HCT116 (cell line): Measurements from ENCODE around the gene BAHCC1. TPM values are rescaled to one million over a fixed set of nuclear protein-coding genes. Genes with fewer than 3 reads are reported as not detected.

Experiments
- ATAC-seq: fragments of 200-7000 bp; cut with Tn5 transposase; 2 replicates; pipeline ENCODE4 v1.9.1; 2020; ENCODE audit warnings: mild to moderate bottlenecking, moderate library complexity
- BruUV-seq: library from RNA; stranded (reverse); fragments of 400-500 nt; replicated peaks from 2 replicates; lab custom pipeline; 2021; lab: Mats Ljungman, UMichigan
- CTCF ChIA-PET: fragments of 300-600 bp; sonication (Branson Sonifier 250); formaldehyde crosslinking; loops from one replicate; lab custom pipeline; 2021; ENCODE audit warnings: antibody characterized with exemption; lab: Charles Lee
- POLR2A ChIA-PET: fragments of 300-600, 350-600 bp; sonication (Branson Sonifier 250); formaldehyde crosslinking; loops from one replicate; lab custom pipeline; 2021; ENCODE audit warnings: antibody characterized with exemption; lab: Charles Lee
- RAD21 ChIA-PET, 2 experiments: fragments of 300-600 bp; sonication (Branson Sonifier 250); formaldehyde crosslinking; loops; one replicate each; lab custom pipeline; 2023; ENCODE audit warnings: low total read pairs in 2 of 2; ENCODE audit not compliant: uncharacterized antibody in 2 of 2, unreplicated experiment in 2 of 2, low non-redundant PET in 1 of 2; lab: Charles Lee
- DNase-seq: peaks from one replicate; pipeline ENCODE4 v3.0.0-alpha.2; 2010; ENCODE audit warnings: low read depth, low spot score
- H2AFZ ChIP-seq: fragments of 200-600 bp; shearing (Covaris generic), sonication (generic); 2 replicates; pipeline ENCODE4 v1.6.1; 2017; ENCODE audit warnings: low read depth, mixed run types, mixed read lengths, antibody characterized with exemption, low read length; ENCODE audit not compliant: poor library complexity, severe bottlenecking
- H3K27ac ChIP-seq: 2 replicates; pipeline ENCODE4 v1.5.1; 2012; ENCODE audit warnings: low read depth, low read length
- H3K27me3 ChIP-seq: fragments of 200-600 bp; sonication (generic); 2 replicates; pipeline ENCODE4 v1.6.1; 2016; ENCODE audit warnings: mixed run types, low read length, mixed read lengths; ENCODE audit not compliant: insufficient read depth
- H3K36me3 ChIP-seq, 2 experiments: fragments of 200-500 bp in 1 of 2; fragments of 200-600 bp in 1 of 2; sonication (Bioruptor generic) in 1 of 2; sonication (generic) in 1 of 2; 2 replicates each; pipeline versions ENCODE4 v1.5.1 to v1.6.1; 2014 to 2016; ENCODE audit warnings: low read length in 2 of 2, inconsistent platforms in 1 of 2, mixed read lengths in 1 of 2, mixed run types in 1 of 2; ENCODE audit not compliant: insufficient read depth in 2 of 2, control insufficient read depth in 1 of 2
- H3K4me1 ChIP-seq, 2 experiments: fragments of 200-600 bp in 1 of 2; sonication (generic) in 1 of 2; 2 replicates each; pipeline versions ENCODE4 v1.5.1 to v1.6.1; 2012 to 2017; ENCODE audit warnings: low read length in 2 of 2, inconsistent platforms in 1 of 2, mild to moderate bottlenecking in 1 of 2, mixed read lengths in 1 of 2, mixed run types in 1 of 2, moderate library complexity in 1 of 2; ENCODE audit not compliant: insufficient read depth in 2 of 2, control insufficient read depth in 1 of 2
- H3K4me2 ChIP-seq: fragments of 200-600 bp; sonication (generic); 2 replicates; pipeline ENCODE4 v1.6.1; 2017; ENCODE audit warnings: mixed run types, low read length, mixed read lengths
- H3K4me3 ChIP-seq, 2 experiments: fragments of 200-600 bp in 1 of 2; sonication (generic) in 1 of 2; replicated peaks in 1 of 2; 2 replicates each; pipeline ENCODE4 v1.5.1; 2011 to 2016; ENCODE audit warnings: low read length in 2 of 2, control low read depth in 1 of 2, low read depth in 1 of 2, mild to moderate bottlenecking in 1 of 2, mixed read lengths in 1 of 2, mixed run types in 1 of 2
- H3K79me2 ChIP-seq: fragments of 200-600 bp; sonication (generic); 2 replicates; pipeline ENCODE4 v1.6.1; 2017; ENCODE audit warnings: mild to moderate bottlenecking, mixed run types, low read length, moderate library complexity, mixed read lengths; ENCODE audit not compliant: insufficient read depth
- H3K9ac ChIP-seq: fragments of 200-600 bp; sonication (generic); 2 replicates; pipeline ENCODE4 v1.6.1; 2016; ENCODE audit warnings: low read length, mixed read lengths
- H3K9me2 ChIP-seq: fragments of 200-600 bp; sonication (generic), shearing (Covaris generic); 2 replicates; pipeline ENCODE4 v1.6.1; 2017; ENCODE audit warnings: mixed run types, mild to moderate bottlenecking, moderate library complexity; ENCODE audit not compliant: insufficient read depth
- H3K9me3 ChIP-seq, 2 experiments: fragments of 200-500 bp in 1 of 2; fragments of 200-600 bp in 1 of 2; sonication (Bioruptor generic) in 1 of 2; sonication (generic) in 1 of 2; 2 replicates each; pipeline ENCODE4 v1.6.1; 2014 to 2017; ENCODE audit warnings: low read length in 2 of 2, mixed read lengths in 2 of 2, inconsistent platforms in 1 of 2, low read depth in 1 of 2, mild to moderate bottlenecking in 1 of 2, mixed run types in 1 of 2, moderate library complexity in 1 of 2; ENCODE audit not compliant: control insufficient read depth in 1 of 2, insufficient read depth in 1 of 2
- H4K20me1 ChIP-seq: fragments of 200-600 bp; sonication (generic), shearing (Covaris generic); 2 replicates; pipeline ENCODE4 v1.6.1; 2017; ENCODE audit warnings: mixed run types, mild to moderate bottlenecking, moderate library complexity; ENCODE audit not compliant: insufficient read depth
- ATF3 ChIP-seq: IDR thresholded peaks from 2 replicates; pipeline ENCODE4 v1.6.1; 2012
- CBX3 ChIP-seq: IDR thresholded peaks from 2 replicates; pipeline ENCODE4 v1.6.1; 2012; ENCODE audit warnings: low read depth
- CTCF ChIP-seq, 3 experiments: fragments of 200-600 bp in 1 of 3; sonication (generic) in 1 of 3; IDR thresholded peaks in 2 of 3; conservative IDR thresholded peaks in 1 of 3; 2 replicates each; pipeline ENCODE4 v1.5.1; 2012 to 2017; ENCODE audit warnings: low read depth in 2 of 3, low read length in 2 of 3, antibody characterized with exemption in 1 of 3, borderline replicate concordance in 1 of 3, control low read depth in 1 of 3, mild to moderate bottlenecking in 1 of 3, mixed read lengths in 1 of 3, mixed run types in 1 of 3, moderate library complexity in 1 of 3; ENCODE audit not compliant: insufficient read depth in 1 of 3
- EGR1 ChIP-seq: IDR thresholded peaks from 2 replicates; pipeline ENCODE4 v1.6.1; 2012; ENCODE audit warnings: low read depth
- ELF1 ChIP-seq: IDR thresholded peaks from 2 replicates; pipeline ENCODE4 v1.6.1; 2012; ENCODE audit warnings: low read depth, borderline replicate concordance
- EZH2 ChIP-seq: fragments of 200-600 bp; sonication (generic); IDR thresholded peaks from 2 replicates; pipeline ENCODE4 v1.6.1; 2017; ENCODE audit warnings: antibody characterized with exemption, mixed run types
- EZH2phosphoT487 ChIP-seq: fragments of 200-600 bp; IDR thresholded peaks from 2 replicates; pipeline ENCODE4 v1.6.1; 2018; ENCODE audit warnings: antibody characterized with exemption, borderline replicate concordance
- FOSL1 ChIP-seq: IDR thresholded peaks from 2 replicates; pipeline ENCODE4 v1.6.1; 2012; ENCODE audit warnings: low read depth
- JUND ChIP-seq: IDR thresholded peaks from 2 replicates; pipeline ENCODE4 v1.6.1; 2012
- SIN3A ChIP-seq: IDR thresholded peaks from 2 replicates; pipeline ENCODE4 v1.6.1; 2012; ENCODE audit warnings: low read depth
- SRF ChIP-seq: IDR thresholded peaks from 2 replicates; pipeline ENCODE4 v1.6.1; 2012; ENCODE audit warnings: low read depth
- TCF7L2 ChIP-seq: IDR thresholded peaks from 2 replicates; pipeline ENCODE4 v1.7.0; 2011; ENCODE audit warnings: borderline replicate concordance, inconsistent platforms; ENCODE audit not compliant: insufficient read depth, insufficient read length; ENCODE audit errors: extremely low read depth
- ZFX ChIP-seq: fragments of 450-650 bp; IDR thresholded peaks from 2 replicates; pipeline ENCODE4 v1.6.1; 2017
- intact Hi-C: fragments of 100-400 bp; cut with micrococcal nuclease; formaldehyde crosslinking; loops from 2 replicates; pipeline ENCODE4 v1.10.0; 2022
- total RNA-seq: library from RNA; stranded (reverse); gene quantifications from one replicate; pipeline ENCODE4 v1.2.1, GENCODE V29; 2021; ENCODE audit not compliant: unreplicated experiment

Gene BAHCC1
- total RNA-seq, 1 experiment from 2014 or later = 45.2 TPM

GRCh38 chr17:81413497-81414135 is 18.4 kb downstream of the BAHCC1 start:
- intact Hi-C loops = no loop called here
- RAD21 ChIA-PET = no interaction called here

More at GRCh38 chr17:81413497-81414135, 18.4 kb downstream of the BAHCC1 start:
- Histone ChIP-seq H3K9me3 (no peaks in the 10 kb centered on the region), H3K9me2 (no peaks in the 10 kb centered on the region), H3K79me2 (peaks cover 6% of the 10 kb centered on the region; the same call in 1 of the 2 replicates), H2AFZ (no peak overlapping the region), H3K4me1 (peaks cover 19 to 29% of the 10 kb centered on the region in 2 experiments), H3K27me3 (no peaks in the 10 kb centered on the region), H3K9ac (no peak overlapping the region), H4K20me1 (no peaks in the 10 kb centered on the region), H3K4me3 (no peak overlapping the region), H3K4me2 (no peak overlapping the region), H3K36me3 (no peaks in the 10 kb centered on the region), H3K27ac (no peak overlapping the region)
- ATAC-seq = no peak
- ChIA-PET CTCF (no interaction called here), POLR2A (no interaction called here)
- DNase-seq = no peak
- no TSS peak for BruUV-seq
- TF ChIP-seq SIN3A (no peak), EGR1 (no peak), JUND (no peak), CBX3 (no peak), FOSL1 (no peak), ATF3 (no peak), CTCF (IDR thresholded peaks at IDR 0.05 in 2 of 3, conservative IDR thresholded peaks at IDR 0.05 in 1 of 3; ENCODE audit: borderline replicate concordance in 1 of 3, insufficient read depth in 1 of 3, low read depth in 2 of 3, low read length in 2 of 3) (no peak), ELF1 (no peak), ZFX (no peak), EZH2phosphoT487 (no peak), TCF7L2 (no peak), EZH2 (no peak), SRF (no peak)
